Endothelial cell (in vitro differentiated cells): ENCODE results near the gene MN1. TPM values are rescaled to one million over a fixed set of nuclear protein-coding genes. Genes with fewer than 3 reads are reported as not detected.

ENCODE experiments used
- DNase-seq: peaks from one replicate; pipeline ENCODE4 v3.0.0; 2021; ENCODE audit warnings: low spot score
- H3K27ac Mint-ChIP-seq: one replicate; pipeline ENCODE4 v1.8.0; 2021; ENCODE audit warnings: mixed read lengths, inconsistent platforms; ENCODE audit not compliant: unreplicated experiment
- H3K27me3 Mint-ChIP-seq: one replicate; pipeline ENCODE4 v1.8.0; 2021; ENCODE audit warnings: mild to moderate bottlenecking, moderate library complexity, mixed read lengths, inconsistent platforms; ENCODE audit not compliant: unreplicated experiment
- H3K36me3 Mint-ChIP-seq: one replicate; pipeline ENCODE4 v1.8.0; 2021; ENCODE audit warnings: mild to moderate bottlenecking, low read depth, mixed read lengths, inconsistent platforms; ENCODE audit not compliant: unreplicated experiment
- H3K4me1 Mint-ChIP-seq: one replicate; pipeline ENCODE4 v1.8.0; 2021; ENCODE audit warnings: mild to moderate bottlenecking, mixed read lengths, inconsistent platforms; ENCODE audit not compliant: unreplicated experiment
- H3K4me3 Mint-ChIP-seq: one replicate; pipeline ENCODE4 v1.8.0; 2021; ENCODE audit warnings: mild to moderate bottlenecking, mixed read lengths, inconsistent platforms; ENCODE audit not compliant: unreplicated experiment
- H3K9me3 Mint-ChIP-seq: one replicate; pipeline ENCODE4 v1.8.0; 2021; ENCODE audit warnings: mixed read lengths, inconsistent platforms; ENCODE audit not compliant: unreplicated experiment
- CTCF ChIP-seq: fragments of 200-600 bp; sonication (generic); IDR thresholded peaks from one replicate; pipeline ENCODE4 v1.5.0; 2021; ENCODE audit warnings: antibody characterized with exemption; ENCODE audit not compliant: unreplicated experiment
- total RNA-seq: library from RNA; stranded (reverse); fragmentation: NEBNext Ultra II Directional; extraction: Animal tissue kit (Norgen Biotek cat#: 25700); gene quantifications from one replicate; pipeline ENCODE4 v1.2.1, GENCODE V29; 2021; ENCODE audit not compliant: unreplicated experiment

The MN1 gene
- total RNA-seq, 1 donor from 2014 or later: 9.9 TPM

DNA sequence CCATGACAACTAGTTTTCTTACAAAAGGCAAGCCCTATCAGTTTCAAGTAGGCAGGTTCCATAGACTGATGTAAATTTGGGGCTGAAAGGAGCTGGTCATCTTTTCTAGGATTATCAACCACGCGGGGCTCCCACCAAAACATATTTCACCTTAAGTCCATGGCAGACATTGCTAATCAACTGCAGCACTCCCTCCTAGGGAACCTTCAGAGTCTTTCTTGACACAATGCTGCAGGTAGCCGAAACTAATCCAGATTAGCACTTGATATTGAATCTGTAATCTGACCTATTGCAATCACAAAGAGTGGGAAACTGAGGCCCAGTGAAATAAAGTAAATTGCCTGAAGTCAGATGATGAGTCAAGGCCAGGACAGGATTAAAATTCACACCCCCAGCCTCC, 32.5 kb downstream of the MN1 start:
- H3K4me3 Mint-ChIP-seq: no peak overlapping the region
- H3K9me3 Mint-ChIP-seq: no peaks in the 10 kb centered on the region
- H3K36me3 Mint-ChIP-seq: no peaks in the 10 kb centered on the region
- DNase-seq: no peak
- no peaks in the 10 kb centered on the region for H3K4me1 Mint-ChIP-seq
- H3K27me3 Mint-ChIP-seq: peaks cover 2% of the 10 kb centered on the region
- H3K27ac Mint-ChIP-seq: no peak overlapping the region
- no peak for TF ChIP-seq CTCF

DNA sequence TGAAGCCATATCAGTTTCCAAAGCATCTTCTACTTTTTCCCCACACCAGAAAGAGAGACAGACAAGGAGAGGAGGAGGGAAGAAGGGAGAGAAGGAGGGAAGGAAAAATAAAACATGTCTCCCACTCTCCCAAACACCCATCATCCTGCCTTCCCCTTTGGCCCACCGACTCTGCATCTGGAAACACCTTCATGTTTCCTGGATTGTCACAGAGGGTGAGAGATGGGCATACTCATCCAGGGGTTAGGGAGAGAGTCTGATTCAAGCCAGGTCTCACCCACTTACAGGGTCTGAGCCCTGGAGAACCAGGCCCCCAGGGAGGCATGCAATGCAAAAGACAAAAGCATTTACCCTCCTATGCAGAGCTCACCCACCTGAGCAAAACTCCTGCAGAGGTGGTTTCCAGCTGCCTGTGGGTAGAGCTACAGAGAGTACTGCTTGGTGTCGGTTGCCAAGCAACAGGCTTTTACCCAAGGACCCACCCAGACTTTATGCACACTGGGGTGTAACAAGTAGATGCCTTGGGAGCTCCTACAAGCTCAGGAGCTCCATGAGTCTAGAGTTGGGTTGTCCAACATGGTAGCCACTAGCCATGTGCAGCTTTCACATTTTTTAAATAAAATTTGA, 33.4 kb downstream of the MN1 start:
- no peak for TF ChIP-seq CTCF
- Mint-ChIP-seq H3K27me3 (peaks cover 2% of the 10 kb centered on the region), H3K36me3 (no peaks in the 10 kb centered on the region), H3K9me3 (no peaks in the 10 kb centered on the region), H3K4me1 (no peaks in the 10 kb centered on the region), H3K4me3 (no peak overlapping the region), H3K27ac (no peak overlapping the region)
- no peak for DNase-seq

- Mint-ChIP-seq H3K4me3 (no peak overlapping the region), H3K36me3 (no peaks in the 10 kb centered on the region), H3K4me1 (no peaks in the 10 kb centered on the region), H3K9me3 (no peaks in the 10 kb centered on the region), H3K27me3 (peaks cover 2% of the 10 kb centered on the region), H3K27ac (no peak overlapping the region)
- no peak for TF ChIP-seq CTCF
- no peak for DNase-seq
Measured at GRCh38 chr22:27766679-27767078, 34.9 kb downstream of the MN1 start.

DNA sequence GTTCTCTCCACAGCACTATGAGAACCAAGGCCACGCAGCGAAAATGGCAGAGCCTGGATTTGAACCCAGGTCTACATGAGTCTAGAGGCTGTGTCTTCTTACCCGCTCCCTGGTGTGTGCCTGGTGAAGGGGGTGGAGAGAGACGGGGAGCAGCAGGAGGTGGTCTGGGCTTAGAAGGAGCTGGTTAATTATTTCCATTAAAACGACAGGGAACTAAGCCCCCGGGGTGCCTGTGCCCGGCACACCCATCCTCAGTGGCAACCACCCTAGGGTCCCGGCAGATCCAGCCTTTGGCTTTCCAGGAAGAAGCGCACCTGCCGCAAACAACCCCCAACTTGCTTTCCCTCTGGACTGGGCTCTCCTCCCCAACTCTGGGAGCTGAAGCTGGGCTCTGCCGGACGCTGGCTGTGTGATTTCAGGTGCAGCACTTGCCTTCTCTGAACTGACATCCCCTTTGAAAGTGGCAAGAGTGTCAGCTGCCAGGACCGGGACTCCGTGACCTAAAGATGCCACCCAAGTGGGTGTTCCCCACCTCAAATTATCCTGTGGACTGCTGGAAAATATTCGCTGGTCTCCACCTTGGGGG, 35.8 kb downstream of the MN1 start:
- TF ChIP-seq CTCF: no peak
- H3K27me3 Mint-ChIP-seq: peaks cover 3% of the 10 kb centered on the region
- no peaks in the 10 kb centered on the region for H3K4me1 Mint-ChIP-seq
- DNase-seq: no peak
- H3K27ac Mint-ChIP-seq: no peak overlapping the region
- H3K9me3 Mint-ChIP-seq: no peaks in the 10 kb centered on the region
- H3K36me3 Mint-ChIP-seq: no peaks in the 10 kb centered on the region
- H3K4me3 Mint-ChIP-seq: no peak overlapping the region

DNA sequence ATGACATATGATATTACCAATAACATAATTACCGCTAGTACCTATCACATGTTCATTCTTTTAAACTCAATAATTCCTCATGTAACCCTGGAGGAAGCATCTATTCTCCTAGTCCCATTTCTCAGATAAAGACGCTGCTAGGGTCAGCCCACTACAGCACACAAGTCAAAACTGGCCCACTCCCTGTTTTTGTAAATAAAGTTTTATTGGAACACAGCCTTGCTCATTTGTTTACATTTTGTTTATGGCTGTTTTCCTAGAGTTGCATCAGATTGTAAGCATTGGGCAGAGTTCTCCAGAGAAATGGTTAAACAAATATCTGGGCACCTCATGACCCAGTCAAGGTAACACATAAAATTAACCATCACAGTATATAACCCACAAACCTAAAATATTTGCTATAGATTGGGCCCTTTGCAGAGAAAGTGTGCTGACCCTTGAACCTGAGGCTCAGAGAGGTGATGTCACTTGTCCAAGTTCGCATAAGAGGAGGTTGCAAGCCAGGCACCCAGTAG, 36.8 kb downstream of the MN1 start:
- no peak for DNase-seq
- Mint-ChIP-seq H3K36me3 (no peaks in the 10 kb centered on the region), H3K4me1 (no peaks in the 10 kb centered on the region), H3K9me3 (no peaks in the 10 kb centered on the region), H3K27me3 (peaks cover 4% of the 10 kb centered on the region), H3K4me3 (no peak overlapping the region), H3K27ac (no peak overlapping the region)
- TF ChIP-seq CTCF: no peak
